A204.1 (cell line): ENCODE results near the gene STMND1.

Source experiments
- FAIRE-seq: peaks from 2 replicates; lab custom pipeline; 2012; peaks lifted over from hg19 to GRCh38; lab: Jason Lieb, UNC

STMND1 gene

DNA sequence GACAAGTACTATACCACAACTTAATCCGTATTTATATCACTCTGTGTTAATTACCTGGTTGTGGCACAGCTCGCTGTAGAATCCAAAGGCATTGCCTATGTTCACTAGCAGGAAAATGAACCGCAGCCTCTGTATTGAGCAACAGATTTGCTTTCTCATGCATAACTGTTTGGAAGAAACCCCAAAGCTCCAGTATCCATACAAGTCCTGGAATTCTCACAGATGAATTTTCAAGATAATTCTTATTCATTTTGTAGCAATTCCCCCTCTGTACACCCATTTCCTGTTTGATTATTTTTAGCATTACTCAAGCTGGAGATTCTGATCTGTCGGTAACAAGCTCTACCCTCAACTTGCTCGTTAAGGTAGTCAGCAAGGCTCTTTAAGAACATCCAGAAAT lies 63.5 kb downstream of the STMND1 start:
- no peak for FAIRE-seq

- no peak for FAIRE-seq
Measured at GRCh38 chr6:17167327-17167979, 65.6 kb downstream of the STMND1 start.

GRCh38 chr6:17169291-17169690 lies 67.4 kb downstream of the STMND1 start:
- FAIRE-seq = no peak

DNA sequence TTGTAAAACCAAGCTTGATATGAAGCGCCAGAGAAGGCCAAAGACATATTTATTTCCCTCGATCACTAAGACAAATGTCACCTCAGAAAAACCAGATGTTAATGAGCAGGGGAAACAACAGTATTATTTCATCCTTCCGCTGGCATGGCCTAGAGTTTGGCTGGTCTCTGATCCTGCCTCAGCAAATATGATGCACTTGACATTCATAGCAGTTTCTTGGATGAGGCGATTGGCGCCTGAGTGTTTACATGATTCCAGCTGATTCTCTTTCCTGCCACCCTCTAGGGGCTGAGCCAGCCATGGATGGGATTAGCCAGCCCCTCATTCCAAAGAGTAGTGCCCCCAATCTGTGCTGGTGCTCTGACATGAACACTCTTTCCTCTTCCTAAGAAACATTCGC lies 67.9 kb downstream of the STMND1 start:
- no peak for FAIRE-seq

GRCh38 chr6:17172836-17173470 lies 71.1 kb downstream of the STMND1 start:
- FAIRE-seq = no peak

- FAIRE-seq = no peak
Measured at GRCh38 chr6:17178326-17178725, 76.5 kb downstream of the STMND1 start.

- FAIRE-seq = no peak
Measured at GRCh38 chr6:17178754-17179529, 77.1 kb downstream of the STMND1 start.

DNA sequence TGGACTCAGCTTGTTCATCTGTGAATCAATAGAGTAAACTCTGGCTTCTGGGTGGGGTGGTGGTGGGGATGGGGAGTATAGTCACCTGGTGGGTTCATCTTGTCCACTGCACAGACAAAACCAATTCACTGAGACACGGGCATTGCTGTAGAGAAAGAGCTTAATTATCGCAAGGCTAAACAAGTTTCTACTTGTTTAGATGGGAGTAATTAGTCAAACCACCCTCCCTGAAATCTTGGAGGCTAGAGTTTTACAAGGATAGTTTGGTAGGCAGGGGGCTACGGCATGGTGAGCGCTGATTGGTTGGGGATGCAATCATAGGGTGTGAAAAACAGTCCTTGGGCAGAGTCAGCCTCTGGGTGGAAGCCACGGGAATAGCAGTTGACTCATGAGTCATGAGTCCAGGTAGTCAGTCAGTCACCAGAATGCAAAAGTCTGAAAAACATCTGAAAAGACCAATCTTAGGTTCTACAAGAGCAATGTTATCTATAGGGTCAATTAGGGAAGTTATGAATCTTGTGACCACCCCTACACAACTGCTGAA lies 77.8 kb downstream of the STMND1 start:
- FAIRE-seq = no peak
